Adipocyte (in vitro differentiated cells): ENCODE measurements around the gene SYT11.
A peak's percentile ranks its signal among the peaks of the same experiment; 100 is the strongest.
"Not testable (repeated sequence)": the region's sequence is repeated elsewhere in the genome, so short reads cannot be mapped to it uniquely, and the experiment has no call there.

Experiments used
- DNase-seq: peaks from one replicate; pipeline ENCODE4 v3.0.0-alpha.2; 2015; ENCODE audit warnings: low read depth
- H3K27me3 ChIP-seq: replicated peaks from 2 replicates; pipeline ENCODE4 v1.7.0; 2013; ENCODE audit warnings: mild to moderate bottlenecking, low read length, moderate library complexity; ENCODE audit not compliant: control insufficient read depth, insufficient read depth
- H3K36me3 ChIP-seq: 2 replicates; pipeline ENCODE4 v1.7.0; 2013; ENCODE audit warnings: low read length, mild to moderate bottlenecking, moderate library complexity; ENCODE audit not compliant: control insufficient read depth, insufficient read depth, severe bottlenecking
- H3K4me1 ChIP-seq: 2 replicates; pipeline ENCODE4 v1.7.0; 2013; ENCODE audit warnings: mild to moderate bottlenecking, low read length, moderate library complexity; ENCODE audit not compliant: control insufficient read depth, insufficient read depth
- H3K4me3 ChIP-seq: 2 replicates; pipeline ENCODE4 v1.7.0; 2013; ENCODE audit warnings: mild to moderate bottlenecking, low read length, moderate library complexity
- H3K9ac ChIP-seq: 2 replicates; pipeline ENCODE4 v1.7.0; 2013; ENCODE audit warnings: mild to moderate bottlenecking, low read length, moderate library complexity
- H3K9me3 ChIP-seq: 2 replicates; pipeline ENCODE4 v1.7.0; 2013; ENCODE audit warnings: mild to moderate bottlenecking, low read length, moderate library complexity; ENCODE audit not compliant: control insufficient read depth

The SYT11 gene

DNA sequence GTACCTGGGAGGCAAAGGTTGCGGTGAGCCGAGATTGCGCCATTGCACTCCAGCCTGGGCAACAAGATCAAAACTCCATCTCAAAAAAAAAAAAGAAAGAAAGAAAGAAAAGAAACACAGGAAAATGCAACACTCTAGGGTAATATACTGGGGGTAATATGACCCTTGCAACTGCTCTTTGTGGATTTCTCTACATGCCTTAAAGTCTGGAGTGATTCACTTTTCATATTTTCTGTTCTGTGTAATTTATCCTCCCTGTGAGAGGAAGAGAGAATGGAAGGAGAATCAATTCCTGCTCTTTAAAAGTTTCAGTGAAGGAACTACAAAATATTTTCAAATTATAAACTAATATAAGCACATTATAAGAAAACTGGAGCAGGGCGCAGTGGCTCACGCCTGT, 29.1 kb downstream of the SYT11 start:
- H3K36me3 ChIP-seq, result no peaks in the 10 kb centered on the region
- no peak overlapping the region for H3K4me3 ChIP-seq
- H3K9ac ChIP-seq, result no peak overlapping the region
- H3K9me3 ChIP-seq, result no peaks in the 10 kb centered on the region
- peak; percentile 68 for DNase-seq
- H3K4me1 ChIP-seq, result peaks cover 27% of the 10 kb centered on the region
- H3K27me3 ChIP-seq, result no peaks in the 10 kb centered on the region

DNA sequence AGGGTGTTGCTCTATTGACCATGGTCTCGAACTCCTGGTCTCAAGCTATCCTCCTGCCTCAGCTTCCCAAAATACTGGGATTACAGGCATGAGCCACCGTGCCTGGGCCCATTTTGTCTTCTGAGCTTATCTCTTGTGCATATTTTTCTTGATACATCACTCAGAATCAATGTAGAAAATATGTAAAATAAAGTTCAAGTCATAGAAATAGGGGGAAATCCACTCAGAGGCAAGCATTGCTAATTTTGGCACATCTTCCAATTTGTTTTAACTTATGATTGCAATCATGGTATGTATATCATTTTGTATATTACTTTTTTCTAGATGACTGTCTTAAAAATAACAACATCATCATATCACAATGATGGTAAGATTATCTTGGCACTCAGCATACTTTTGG, 30.2 kb downstream of the SYT11 start:
- Histone ChIP-seq H3K4me1 (peaks cover 27% of the 10 kb centered on the region), H3K9ac (no peak overlapping the region), H3K9me3 (no peaks in the 10 kb centered on the region), H3K36me3 (no peaks in the 10 kb centered on the region), H3K4me3 (no peak overlapping the region), H3K27me3 (no peaks in the 10 kb centered on the region)
- peak; percentile 58 for DNase-seq

DNA sequence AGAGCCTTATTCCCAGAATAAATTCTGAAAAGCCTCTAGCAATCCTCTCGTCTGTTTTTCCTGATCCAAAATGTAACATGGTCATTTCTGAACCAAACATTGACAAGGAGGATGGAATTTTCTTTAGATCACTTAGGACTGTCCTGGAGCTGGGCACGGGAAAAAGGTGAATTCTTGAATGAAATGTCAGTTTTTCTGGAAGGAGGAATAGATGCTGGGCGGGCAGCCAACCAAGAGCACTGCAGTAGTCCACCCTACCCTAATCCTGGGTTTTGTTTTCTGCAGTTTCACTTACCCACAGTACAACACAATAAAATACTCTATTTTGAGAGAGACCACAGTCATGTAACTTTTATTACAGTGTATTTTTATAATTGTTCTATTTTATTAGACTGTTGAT, 30.9 kb downstream of the SYT11 start:
- DNase-seq, result no peak
- H3K4me3 ChIP-seq, result no peak overlapping the region
- H3K9ac ChIP-seq, result no peak overlapping the region
- no peaks in the 10 kb centered on the region for H3K27me3 ChIP-seq
- peaks cover 25% of the 10 kb centered on the region for H3K4me1 ChIP-seq
- no peaks in the 10 kb centered on the region for H3K9me3 ChIP-seq
- H3K36me3 ChIP-seq, result no peaks in the 10 kb centered on the region

DNA sequence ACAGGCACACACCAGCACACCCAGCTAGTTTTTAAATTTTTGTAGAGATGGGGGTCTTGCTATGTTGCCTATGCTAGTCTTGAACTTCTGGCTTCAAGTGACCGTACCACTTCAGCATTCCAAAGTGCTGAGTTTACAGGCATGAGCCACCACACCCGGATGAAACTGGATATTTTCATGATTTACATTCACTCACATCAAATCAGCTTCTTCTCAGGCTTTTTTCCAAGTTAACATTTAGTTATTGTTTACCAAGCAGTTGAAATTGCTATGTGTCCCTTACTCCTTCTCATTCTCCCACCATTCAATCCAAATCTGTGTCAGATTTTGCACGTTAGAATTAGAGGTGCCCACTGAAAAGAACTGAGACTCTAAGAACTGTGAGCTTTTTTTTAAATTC, 33.4 kb downstream of the SYT11 start:
- Histone ChIP-seq H3K36me3 (peaks cover 11% of the 10 kb centered on the region), H3K9ac (peak overlapping the region; percentile 71), H3K4me1 (peaks cover 25% of the 10 kb centered on the region), H3K27me3 (no peaks in the 10 kb centered on the region), H3K4me3 (peak overlapping the region; percentile 61), H3K9me3 (no peaks in the 10 kb centered on the region)
- peak; percentile 82 for DNase-seq

DNA sequence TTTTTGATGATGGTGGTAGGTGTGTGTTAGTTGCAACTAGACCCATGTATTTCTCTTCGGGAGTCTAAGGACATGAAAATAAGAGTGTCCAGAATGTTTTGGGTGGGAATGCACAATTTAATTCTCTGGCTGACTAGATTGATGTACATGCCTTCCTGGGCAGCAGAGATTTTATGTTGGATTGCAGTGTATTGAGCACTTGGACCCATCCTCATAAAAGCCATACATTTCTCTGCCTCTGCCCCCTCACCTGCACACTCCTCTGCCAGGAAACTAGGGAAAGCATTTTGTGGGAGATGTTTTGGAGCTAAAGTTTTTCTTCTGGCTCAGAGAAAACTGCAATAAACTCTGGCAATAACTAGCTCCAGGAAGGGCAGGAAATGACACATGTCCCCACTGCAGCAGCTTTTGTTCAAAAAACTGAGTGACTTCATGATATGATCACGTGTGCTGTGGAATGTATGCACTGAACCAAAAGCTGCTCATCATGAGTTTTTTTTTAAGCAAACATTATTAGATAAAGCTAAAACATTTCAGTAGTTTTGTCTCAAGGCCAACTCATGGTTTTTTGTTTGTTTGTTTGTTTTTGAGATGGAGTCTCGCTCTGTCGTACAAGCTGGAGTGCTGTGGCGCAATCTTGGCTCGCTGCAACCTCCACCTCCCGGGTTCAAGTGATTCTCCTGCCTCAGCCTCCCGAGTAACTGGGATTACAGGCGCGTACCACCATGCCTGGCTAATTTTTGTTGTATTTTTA, 34.2 kb downstream of the SYT11 start:
- Histone ChIP-seq H3K27me3 (no peaks in the 10 kb centered on the region), H3K4me1 (peaks cover 25% of the 10 kb centered on the region), H3K9me3 (no peaks in the 10 kb centered on the region), H3K9ac (peak overlapping the region; percentile 71), H3K4me3 (peak overlapping the region; percentile 61), H3K36me3 (peaks cover 16% of the 10 kb centered on the region)
- peak; percentile 70 for DNase-seq

DNA sequence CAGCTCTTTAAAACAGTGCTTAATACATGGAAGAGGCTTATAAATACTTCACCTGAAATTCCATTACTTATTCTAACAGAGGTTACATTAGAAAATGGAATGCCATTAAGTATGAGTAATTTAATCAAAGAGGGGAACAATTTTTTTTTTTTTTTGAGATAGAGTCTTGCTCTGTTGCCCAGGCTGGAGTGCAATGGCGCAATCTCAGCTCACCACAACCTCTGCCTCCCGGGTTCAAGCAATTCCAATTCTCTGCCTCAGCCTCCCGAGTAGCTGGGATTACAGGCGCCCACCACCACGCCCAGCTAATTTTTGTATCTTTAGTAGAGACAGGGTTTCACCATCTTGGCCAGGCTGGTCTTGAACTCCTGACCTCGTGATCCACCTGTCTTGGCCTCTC, 36.2 kb downstream of the SYT11 start:
- H3K4me1 ChIP-seq, result peaks cover 19% of the 10 kb centered on the region
- not testable (repeated sequence) for H3K4me3 ChIP-seq, H3K27me3 ChIP-seq, H3K9me3 ChIP-seq, DNase-seq, H3K9ac ChIP-seq
- H3K36me3 ChIP-seq, result peaks cover 37% of the 10 kb centered on the region

DNA sequence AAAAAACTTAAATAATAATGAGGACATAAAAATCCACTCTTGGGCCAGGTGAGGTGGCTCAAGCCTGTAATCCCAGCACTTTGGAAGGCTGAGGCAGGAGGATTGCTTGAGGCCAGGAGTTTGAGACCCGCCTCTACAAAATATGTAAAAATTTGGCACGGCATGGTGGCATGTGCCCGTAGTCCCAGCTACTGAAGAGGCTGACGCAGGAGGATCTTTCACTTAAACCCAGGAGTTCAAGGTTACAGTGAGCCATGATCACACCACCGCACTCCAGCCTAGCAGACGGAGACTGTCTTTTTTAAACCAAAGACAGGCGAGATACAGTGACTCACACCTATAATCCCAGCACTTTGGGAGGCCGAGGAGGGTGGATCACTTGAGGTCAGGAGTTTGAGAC, 37.1 kb downstream of the SYT11 start:
- not testable (repeated sequence) for H3K27me3 ChIP-seq, H3K4me3 ChIP-seq, DNase-seq, H3K9ac ChIP-seq, H3K9me3 ChIP-seq
- peaks cover 46% of the 10 kb centered on the region for H3K36me3 ChIP-seq
- peaks cover 19% of the 10 kb centered on the region for H3K4me1 ChIP-seq

DNA sequence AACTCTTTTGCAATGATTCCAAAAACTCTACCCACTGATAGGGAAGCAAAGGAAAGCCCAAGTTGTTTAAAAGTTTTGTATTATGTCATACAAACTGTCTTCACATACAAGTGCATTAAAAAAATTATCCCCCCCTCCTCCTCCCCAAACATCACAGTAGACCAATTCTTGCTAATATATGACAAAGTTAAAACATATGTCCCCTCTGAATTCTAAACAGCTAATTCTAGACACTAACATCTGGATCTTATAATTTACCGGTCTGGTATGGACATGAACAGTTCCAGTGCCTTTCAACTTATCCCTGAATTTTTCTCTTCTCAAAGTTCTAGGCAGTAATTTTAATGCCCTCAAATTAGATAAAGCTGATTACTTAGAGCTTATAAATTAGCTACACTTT, 38.4 kb downstream of the SYT11 start:
- Histone ChIP-seq H3K9me3 (no peaks in the 10 kb centered on the region), H3K27me3 (no peaks in the 10 kb centered on the region), H3K4me3 (no peak overlapping the region), H3K9ac (no peak overlapping the region), H3K36me3 (peaks cover 57% of the 10 kb centered on the region), H3K4me1 (peaks cover 14% of the 10 kb centered on the region)
- peak; percentile 63 for DNase-seq

DNA sequence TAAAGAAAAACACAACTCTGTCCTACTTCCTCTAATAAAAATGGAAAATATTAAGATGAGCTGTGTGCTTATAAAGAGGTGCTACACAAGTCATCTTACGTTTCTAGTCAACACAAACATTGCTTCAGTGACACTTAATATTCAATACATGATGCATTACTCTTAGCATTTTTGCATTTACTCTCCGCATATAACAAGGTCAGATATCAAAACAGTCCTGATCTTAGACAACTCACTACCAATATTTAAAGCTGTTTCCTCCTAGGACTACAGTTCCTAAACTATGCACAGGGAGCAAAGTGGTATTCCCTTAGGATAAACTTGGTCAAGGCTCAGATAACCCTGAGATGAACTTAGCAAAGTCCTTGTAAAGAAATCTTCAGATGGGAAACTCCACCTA, 39.5 kb downstream of the SYT11 start:
- H3K36me3 ChIP-seq, result peaks cover 65% of the 10 kb centered on the region

DNA sequence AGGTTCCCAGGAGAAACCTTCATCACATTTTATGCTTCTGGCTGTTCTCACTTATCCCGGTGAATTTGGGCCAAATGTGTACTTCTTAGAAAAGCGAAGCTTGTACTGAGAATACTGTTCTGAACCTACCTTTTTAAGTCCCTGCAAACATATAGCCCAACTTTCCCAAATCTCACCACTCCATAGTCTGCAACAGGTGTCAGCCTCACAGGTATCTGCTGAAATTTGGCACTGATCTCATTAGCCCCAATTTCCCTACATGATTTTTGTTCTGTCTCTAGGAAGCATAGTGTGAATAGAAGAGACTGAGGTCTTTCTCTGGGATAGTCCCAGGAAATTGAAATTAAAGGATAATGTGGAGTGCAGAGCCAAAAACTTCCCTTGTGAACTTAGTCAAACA, 40.3 kb downstream of the SYT11 start:
- DNase-seq, result no peak
- Histone ChIP-seq H3K27me3 (no peaks in the 10 kb centered on the region), H3K9me3 (no peaks in the 10 kb centered on the region), H3K9ac (no peak overlapping the region), H3K36me3 (peaks cover 73% of the 10 kb centered on the region), H3K4me3 (no peak overlapping the region), H3K4me1 (no peaks in the 10 kb centered on the region)

More for the DNA sequence above, 39.5 kb downstream of the SYT11 start:
- Histone ChIP-seq H3K27me3 (no peaks in the 10 kb centered on the region), H3K9ac (no peak overlapping the region), H3K9me3 (no peaks in the 10 kb centered on the region), H3K4me1 (peaks cover 3% of the 10 kb centered on the region), H3K4me3 (no peak overlapping the region)
- DNase-seq, result no peak

DNA sequence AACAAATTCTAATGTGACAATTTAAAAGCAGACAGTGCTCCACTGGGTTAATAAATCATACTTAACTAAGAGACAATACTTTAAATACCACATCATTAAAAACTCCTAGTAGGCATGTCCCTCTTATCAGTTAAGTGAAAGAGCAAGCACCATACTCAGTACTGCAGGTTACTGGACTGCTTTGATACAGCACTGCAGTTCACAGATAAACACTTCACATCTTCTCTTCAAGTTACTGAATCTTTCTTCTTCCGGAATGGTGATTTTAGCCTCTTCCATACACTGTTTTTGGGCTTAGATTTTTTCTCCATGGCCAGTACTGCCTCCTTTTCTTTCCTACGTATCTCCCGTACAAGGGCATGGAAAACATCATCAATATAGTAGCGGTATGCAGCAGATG, 40.8 kb downstream of the SYT11 start:
- Histone ChIP-seq H3K36me3 (peaks cover 78% of the 10 kb centered on the region), H3K4me1 (no peaks in the 10 kb centered on the region), H3K4me3 (no peak overlapping the region), H3K27me3 (no peaks in the 10 kb centered on the region), H3K9me3 (no peaks in the 10 kb centered on the region), H3K9ac (no peak overlapping the region)
- no peak for DNase-seq

DNA sequence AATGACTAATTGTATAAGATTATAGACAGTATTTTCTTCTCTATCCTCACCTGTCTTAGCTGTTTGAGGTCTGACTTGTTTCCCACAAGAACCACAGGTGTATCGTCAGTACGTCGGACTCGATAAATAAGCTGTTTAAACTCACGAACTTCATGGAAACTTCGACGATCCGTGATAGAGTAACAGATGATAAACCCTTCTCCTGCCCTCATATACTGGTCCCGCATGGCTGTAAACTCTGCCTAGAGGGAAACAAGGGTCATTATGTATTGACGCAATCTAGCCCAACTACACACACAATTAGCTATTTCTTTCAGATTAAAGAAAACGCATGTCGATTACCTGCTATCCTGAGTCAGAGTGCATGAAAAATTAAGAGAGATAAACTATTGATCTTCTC, 44.9 kb downstream of the SYT11 start:
- no peak overlapping the region for H3K9ac ChIP-seq
- H3K4me1 ChIP-seq, result no peaks in the 10 kb centered on the region
- H3K9me3 ChIP-seq, result no peaks in the 10 kb centered on the region
- H3K4me3 ChIP-seq, result no peak overlapping the region
- H3K27me3 ChIP-seq, result no peaks in the 10 kb centered on the region
- peaks cover 89% of the 10 kb centered on the region for H3K36me3 ChIP-seq
- no peak for DNase-seq
